Measurements from ENCODE around the gene CHCHD6.

DNA sequence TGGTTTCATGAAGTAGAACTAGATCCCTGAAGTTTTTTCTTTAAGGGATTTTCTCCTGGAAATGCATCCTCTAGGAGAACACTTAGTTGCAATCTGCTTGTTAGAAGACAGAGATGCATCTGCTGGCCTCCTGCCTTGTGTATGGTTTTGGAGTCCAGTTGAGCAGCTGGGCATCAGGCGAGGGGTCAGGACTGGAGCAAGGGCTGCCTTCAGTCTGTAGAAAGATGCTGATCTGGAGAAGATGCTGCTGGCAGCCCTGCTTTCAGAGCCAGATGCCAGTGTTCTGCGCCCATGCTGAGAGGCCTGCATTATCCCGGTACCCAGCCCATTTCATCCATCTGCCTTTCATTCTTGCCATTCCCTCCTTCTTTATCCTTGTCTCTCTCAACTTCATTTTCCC is 77.4 kb downstream of the CHCHD6 start:
- TF ChIP-seq, protein P1, sequence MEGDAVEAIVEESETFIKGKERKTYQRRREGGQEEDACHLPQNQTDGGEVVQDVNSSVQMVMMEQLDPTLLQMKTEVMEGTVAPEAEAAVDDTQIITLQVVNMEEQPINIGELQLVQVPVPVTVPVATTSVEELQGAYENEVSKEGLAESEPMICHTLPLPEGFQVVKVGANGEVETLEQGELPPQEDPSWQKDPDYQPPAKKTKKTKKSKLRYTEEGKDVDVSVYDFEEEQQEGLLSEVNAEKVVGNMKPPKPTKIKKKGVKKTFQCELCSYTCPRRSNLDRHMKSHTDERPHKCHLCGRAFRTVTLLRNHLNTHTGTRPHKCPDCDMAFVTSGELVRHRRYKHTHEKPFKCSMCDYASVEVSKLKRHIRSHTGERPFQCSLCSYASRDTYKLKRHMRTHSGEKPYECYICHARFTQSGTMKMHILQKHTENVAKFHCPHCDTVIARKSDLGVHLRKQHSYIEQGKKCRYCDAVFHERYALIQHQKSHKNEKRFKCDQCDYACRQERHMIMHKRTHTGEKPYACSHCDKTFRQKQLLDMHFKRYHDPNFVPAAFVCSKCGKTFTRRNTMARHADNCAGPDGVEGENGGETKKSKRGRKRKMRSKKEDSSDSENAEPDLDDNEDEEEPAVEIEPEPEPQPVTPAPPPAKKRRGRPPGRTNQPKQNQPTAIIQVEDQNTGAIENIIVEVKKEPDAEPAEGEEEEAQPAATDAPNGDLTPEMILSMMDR (IDR thresholded peaks at IDR 0.05; ENCODE audit: insufficient read depth, low read length, poor library complexity, severe bottlenecking), result no peak
- TF ChIP-seq EZH2phosphoT487 (conservative IDR thresholded peaks at IDR 0.05; ENCODE audit: low read length), result no peak
